GM21723 (cell line): ENCODE measurements around the gene MRRF.

Experiments used
- ATAC-seq: cut with Tn5 transposase; IDR thresholded peaks from one replicate; pipeline ENCODE4 v1.9.1; 2021; ENCODE audit warnings: mild to moderate bottlenecking, moderate library complexity; ENCODE audit not compliant: unreplicated experiment

The MRRF gene

GRCh38 chr9:122377241-122378164 lies 112.8 kb downstream of the MRRF start:
- no peak for ATAC-seq

- ATAC-seq = no peak
These were observed 113.6 kb downstream of the MRRF start for GRCh38 chr9:122378236-122378635.

GRCh38 chr9:122379340-122379739 lies 114.7 kb downstream of the MRRF start:
- no peak for ATAC-seq

GRCh38 chr9:122380293-122380692 lies 115.6 kb downstream of the MRRF start:
- ATAC-seq = no peak
